GM12801 (cell line): ENCODE measurements around the gene TSPYL4.

Experiments used
- CTCF ChIP-seq: IDR thresholded peaks from one replicate; pipeline ENCODE4 v1.5.1; 2011; ENCODE audit warnings: control low read depth; ENCODE audit not compliant: insufficient read length; ENCODE audit errors: extremely low read depth

The TSPYL4 gene

GRCh38 chr6:116253505-116254296, at the start of gene TSPYL4:
Gene TSPYL4, minus strand, starts transcription at chr6:116254075. Its CDS starts 67 bp downstream, at chr6:116254008.
- no peak for TF ChIP-seq CTCF

- TF ChIP-seq CTCF: no peak
These were observed 47.2 kb upstream of the TSPYL4 start for GRCh38 chr6:116301104-116301503.

GRCh38 chr6:116300566-116300965, 46.7 kb upstream of the TSPYL4 start:
- TF ChIP-seq CTCF: no peak

- no peak for TF ChIP-seq CTCF
These were observed 45.1 kb upstream of the TSPYL4 start for GRCh38 chr6:116298973-116299372.

- no peak for TF ChIP-seq CTCF
These were observed 44.4 kb upstream of the TSPYL4 start for GRCh38 chr6:116298273-116298672.

GRCh38 chr6:116292553-116292952, 38.7 kb upstream of the TSPYL4 start:
- no peak for TF ChIP-seq CTCF

- TF ChIP-seq CTCF: no peak
These were observed 38.0 kb upstream of the TSPYL4 start for GRCh38 chr6:116291701-116292396.
